ENCODE measurements around the gene SGCD.
"Not testable (repeated sequence)": the region's sequence is repeated elsewhere in the genome, so short reads cannot be mapped to it uniquely, and the experiment has no call there.

Gene SGCD

GRCh38 chr5:156561651-156562050, 234.7 kb downstream of the SGCD start:
- DNase-seq (ENCODE audit: low spot score) = no peak

GRCh38 chr5:156570615-156571014, 243.7 kb downstream of the SGCD start:
- no peak for DNase-seq (ENCODE audit: low spot score)

- DNase-seq (ENCODE audit: low spot score) = no peak
These were observed 254.8 kb downstream of the SGCD start for GRCh38 chr5:156581725-156582124.

GRCh38 chr5:156582193-156582598, 255.2 kb downstream of the SGCD start:
- no peak for DNase-seq (ENCODE audit: low spot score)

DNA sequence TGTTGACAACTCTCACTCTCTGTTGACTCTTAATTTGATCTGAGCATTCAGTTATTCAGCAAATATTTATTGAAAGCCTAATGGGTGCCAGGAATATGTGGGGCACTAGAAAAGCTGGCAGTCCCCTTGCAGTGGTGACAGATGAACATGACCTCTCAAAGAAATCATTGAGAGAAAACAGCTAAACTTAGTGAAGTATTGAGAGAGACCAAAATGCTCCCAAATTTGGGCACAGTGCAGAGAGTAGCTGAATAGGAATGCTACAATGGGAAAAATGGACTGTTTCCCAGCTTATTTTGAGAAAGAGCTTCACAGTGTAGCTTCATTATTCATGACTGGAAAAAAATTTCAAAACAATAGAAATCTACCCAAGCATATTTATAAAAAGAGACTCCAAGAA, 257.9 kb downstream of the SGCD start:
- no peak for DNase-seq (ENCODE audit: low spot score)

DNA sequence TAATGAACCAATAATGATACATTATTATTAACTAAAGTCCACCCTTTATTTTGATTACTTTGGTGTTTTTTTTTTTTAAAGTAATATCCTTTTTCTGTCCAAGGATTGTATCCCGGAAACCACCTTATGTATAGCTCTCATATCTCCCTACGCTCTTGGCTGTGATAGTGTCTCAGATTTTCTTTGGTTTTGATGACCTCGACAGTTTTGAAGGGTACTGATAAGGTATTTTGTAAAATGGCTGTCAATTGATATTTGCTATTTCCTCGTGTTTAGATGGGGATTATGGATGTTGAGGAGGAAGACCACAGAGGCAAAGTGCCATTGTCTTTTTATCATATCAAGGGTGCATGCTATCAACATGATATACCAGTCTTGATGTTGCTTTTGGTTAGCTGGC, 259.0 kb downstream of the SGCD start:
- DNase-seq (ENCODE audit: low spot score) = no peak

GRCh38 chr5:156587012-156587411, 260.0 kb downstream of the SGCD start:
- DNase-seq (ENCODE audit: low spot score) = no peak

DNA sequence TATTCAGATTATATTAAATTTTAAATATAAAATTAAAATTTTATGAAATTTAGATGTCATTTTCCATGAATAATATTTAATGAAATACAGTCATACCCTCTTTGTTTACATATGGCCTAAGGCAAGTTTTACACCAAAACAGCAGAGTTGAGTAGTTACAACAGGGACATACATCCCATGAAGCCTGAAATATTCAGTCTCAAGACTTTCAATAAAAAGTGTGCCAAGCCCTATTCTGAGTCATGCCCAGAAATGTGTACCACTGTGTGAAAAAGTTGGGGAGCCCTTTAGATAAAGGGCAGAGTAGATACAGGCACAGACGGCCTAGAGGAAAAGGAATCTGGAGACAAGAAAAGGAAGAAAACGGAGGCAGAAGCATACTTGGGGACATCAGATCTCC, 261.3 kb downstream of the SGCD start:
- DNase-seq (ENCODE audit: low spot score) = no peak

DNA sequence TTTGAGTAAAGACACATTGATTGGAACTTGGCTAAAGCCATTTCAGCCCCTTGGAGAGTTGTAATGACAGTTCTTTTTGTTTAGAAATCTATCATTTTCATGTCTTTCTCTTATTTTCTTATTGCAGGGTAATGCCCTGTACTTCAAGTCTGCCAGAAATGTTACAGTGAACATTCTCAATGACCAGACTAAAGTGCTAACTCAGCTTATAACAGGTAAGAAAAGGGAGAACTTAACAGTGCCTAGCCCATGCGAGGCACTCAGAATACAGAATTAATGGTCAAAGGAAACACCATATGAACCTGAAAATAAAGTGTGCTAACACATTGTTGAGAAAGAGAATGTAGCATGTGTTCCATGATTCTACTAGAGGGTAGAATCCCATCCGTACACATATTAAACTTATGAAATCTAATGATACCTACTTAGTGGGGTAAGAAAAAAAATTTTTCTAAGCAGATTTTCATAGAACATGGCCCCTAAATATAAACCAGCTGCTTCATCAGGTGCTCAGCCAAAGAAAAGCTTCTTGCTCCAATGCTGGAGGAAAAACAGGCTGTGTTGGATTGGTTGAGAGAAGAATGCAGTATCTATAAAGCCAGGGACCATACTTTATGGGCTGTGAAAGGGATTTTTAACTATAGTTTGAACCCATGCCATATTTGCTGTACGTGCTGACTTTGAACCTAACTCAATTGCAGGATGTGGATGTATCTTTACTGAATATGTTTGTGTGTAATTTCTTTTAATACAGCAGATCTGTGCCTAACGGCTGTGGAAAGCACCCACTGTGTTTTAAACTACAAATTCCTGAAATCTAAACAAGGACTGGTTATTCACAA, 262.4 kb downstream of the SGCD start:
- no peak for DNase-seq (ENCODE audit: low spot score)

DNA sequence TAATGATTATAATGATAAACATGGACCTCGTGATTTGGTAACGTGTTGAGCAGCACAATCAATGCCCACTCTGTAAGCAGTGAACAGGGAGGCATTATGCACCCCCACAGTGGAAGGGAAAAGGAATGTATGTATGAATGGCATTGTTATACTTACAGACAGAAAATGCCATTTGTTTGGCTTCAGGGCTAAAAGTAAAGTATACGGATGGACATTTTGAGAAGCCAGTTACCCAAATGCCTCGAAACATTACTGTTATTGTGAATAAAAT, 262.9 kb downstream of the SGCD start:
- peak; percentile 82 for DNase-seq (ENCODE audit: low spot score)

DNA sequence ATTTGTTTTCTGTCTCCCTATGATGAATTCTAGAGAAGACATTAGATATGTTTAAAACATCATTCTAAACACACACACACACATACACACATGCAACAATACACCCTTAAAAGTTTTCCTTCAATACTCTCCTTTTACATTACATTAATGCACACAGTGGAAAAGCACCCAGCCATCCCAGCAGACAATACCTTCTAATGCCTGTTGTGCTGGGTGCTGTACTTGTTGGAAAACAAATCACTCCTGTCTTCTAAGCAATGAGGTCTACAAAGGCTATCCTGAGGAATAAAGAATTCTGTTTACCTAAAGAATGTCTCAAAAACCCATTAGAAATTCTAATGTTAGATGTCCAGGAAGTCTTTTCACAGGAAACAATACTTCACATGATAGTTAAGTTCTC, 264.0 kb downstream of the SGCD start:
- DNase-seq (ENCODE audit: low spot score) = no peak

DNA sequence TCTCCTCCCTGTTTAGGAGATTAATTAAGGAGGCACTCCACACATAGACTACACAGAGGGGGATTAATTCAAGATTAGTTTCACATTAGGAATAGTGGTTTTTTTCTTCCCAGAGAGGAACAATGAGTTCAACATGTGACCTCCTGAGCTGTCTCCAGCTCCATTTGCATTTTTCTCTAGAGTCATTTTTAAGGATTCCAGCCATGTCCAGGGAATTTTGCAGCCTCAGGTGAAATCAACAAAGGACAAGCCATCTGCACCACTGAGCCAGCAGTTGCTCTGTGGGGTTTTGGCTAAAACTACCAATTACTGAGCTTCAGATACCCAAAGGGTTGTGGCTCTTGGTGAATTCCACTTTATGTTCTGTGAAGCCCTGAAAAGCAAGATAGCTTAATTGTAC, 264.7 kb downstream of the SGCD start:
- no peak for DNase-seq (ENCODE audit: low spot score)

DNA sequence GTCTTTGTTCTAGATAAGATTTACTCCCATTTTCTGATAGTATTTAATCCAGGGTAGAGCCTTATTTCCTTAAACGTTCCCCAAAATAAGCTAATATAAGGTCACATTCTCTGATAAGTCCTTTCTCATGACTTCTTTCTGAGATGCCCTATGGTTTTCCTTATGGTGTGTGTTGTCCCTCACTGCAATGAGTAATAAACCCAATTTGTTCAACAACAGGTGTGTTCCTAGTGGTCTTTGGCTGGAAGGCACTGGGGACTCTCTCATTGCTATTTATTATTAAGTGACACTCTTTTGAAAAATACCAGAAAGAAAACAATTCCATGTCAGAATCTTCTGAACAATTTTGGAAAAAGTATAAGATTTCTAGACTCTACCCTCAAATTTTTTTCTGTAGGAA, 266.6 kb downstream of the SGCD start:
- no peak for DNase-seq (ENCODE audit: low spot score)

DNA sequence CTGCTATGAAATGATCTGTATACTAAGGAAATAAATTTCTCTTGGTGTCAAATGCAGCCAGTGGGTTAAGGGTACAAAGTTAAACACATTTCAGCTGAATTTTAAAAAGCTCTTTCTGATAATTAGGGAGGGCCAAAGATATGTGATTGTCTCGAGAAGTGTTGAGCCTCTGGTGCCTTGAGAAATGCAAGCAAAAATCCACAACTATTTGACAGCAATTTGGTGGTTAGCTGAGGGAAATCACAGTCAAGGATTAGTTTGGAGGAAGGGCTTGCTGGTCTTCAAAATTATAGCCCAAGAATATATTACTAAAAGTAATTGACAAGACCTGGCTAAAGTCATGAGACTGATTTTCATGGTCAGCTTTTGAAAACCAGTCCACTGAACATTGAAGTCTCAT, 267.4 kb downstream of the SGCD start:
- no peak for DNase-seq (ENCODE audit: low spot score)

DNA sequence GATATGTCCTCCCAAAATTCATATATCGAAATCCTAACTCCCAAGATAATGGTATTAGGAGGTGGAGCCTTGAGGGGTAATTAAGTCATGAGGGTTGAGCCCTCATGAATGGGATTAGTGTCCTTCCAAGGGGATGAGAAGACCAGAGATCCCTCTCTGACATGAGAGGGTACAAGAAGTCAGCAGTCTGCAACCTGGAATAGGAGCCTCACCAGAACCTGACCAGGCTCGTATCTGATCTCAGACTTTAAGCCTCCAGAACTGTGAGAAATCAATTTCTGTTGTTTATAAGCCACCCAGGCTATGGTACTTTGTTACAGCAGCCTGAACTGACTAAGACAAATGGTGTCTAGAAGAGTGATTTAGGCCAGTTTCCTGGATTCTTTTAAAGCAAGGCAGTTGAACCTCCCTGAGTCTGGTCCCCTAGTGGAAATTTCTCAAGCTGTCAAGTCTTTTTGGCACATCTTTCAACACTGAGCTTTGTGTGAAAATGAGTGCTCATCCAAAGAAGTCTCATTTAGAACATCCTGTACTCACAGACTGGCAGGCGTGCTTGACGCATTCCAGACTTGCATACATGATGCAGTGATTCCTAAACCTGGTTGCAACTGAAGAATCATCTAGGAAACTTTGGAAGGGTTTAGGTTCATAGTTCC, 268.3 kb downstream of the SGCD start:
- no peak for DNase-seq (ENCODE audit: low spot score)

- no peak for DNase-seq (ENCODE audit: low spot score)
These were observed 270.3 kb downstream of the SGCD start for GRCh38 chr5:156597276-156597675.

DNA sequence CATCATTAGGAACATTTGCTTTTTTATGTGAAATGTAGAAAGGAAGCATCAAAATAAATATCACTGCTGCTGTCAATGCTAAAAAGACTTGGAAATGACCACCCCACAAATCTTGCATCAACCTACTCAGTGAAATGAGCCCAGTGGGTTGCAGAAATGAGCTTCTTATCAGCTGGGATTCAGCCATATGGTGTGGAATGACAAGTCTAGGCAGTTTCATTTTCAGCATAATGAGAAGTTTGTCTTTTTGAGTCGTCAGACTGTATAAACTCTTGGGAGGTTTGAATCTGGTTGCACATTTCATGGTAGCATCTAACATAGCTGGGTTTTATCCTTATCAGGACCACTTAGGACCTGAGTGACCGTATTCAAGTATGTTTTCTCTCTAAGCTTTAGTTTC, 272.0 kb downstream of the SGCD start:
- no peak for DNase-seq (ENCODE audit: low spot score)

GRCh38 chr5:156610582-156610981, 283.6 kb downstream of the SGCD start:
- DNase-seq (ENCODE audit: low spot score) = not testable (repeated sequence)

GRCh38 chr5:156615901-156616300, 288.9 kb downstream of the SGCD start:
- DNase-seq (ENCODE audit: low spot score) = no peak

GRCh38 chr5:156617426-156617825, 290.5 kb downstream of the SGCD start:
- DNase-seq (ENCODE audit: low spot score) = no peak

DNA sequence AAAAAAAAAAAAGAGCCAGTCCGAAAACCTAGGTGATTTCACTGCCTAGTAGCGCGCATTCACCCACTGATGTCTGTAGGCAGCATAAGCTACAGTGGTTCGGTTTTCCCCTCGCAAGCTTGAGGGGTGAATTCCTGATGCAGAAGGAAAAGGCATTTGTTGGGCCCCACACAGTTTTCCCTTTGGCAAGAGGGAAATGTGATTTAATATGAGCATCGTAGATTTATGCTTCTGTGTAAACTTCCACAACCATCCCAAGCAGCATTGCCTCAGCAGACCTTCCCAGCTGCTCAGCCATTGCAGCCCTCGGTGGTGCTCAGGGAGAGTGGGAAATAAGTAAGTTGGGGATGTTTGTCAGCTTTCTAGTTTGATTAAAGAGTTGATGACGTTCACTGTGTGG, 291.6 kb downstream of the SGCD start:
- no peak for DNase-seq (ENCODE audit: low spot score)

GRCh38 chr5:156621719-156622118, 294.8 kb downstream of the SGCD start:
- no peak for DNase-seq (ENCODE audit: low spot score)

DNA sequence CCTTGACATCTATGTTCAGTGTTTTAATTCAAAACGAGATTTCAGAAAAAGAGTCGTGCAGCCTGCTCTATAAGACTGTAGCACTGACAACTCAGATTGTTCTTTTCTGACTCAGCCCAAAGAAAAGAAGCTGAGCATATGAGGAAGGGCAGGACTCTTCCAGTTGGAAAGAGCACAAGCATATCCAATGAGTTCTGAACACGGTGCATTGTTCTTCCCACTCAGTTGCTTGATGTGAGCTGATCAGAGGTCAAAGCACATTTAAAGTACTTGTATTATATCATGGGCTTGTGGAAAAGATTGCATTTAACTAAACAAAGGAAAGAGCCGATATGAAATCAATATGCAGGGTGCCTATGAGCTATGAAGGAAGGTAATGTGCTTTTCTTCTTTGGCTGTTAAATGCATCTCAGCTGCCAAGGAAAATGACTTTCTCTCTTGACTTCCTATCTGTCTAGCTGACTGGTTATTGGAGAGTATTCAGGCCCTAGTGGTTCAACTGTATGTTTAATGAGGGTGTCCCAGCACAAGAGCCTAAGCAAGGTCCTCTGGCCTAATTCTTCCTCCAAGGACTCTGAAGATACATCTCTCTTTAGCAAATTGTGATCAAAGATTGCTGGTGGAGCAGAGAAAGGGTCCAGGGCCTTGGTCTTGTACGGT, 296.5 kb downstream of the SGCD start:
- DNase-seq (ENCODE audit: low spot score) = peak; percentile 12

Measured in putamen (tissue), 1 donor.